Brain pericyte (primary cell): Measurements from ENCODE around the gene SNX9.

Experiments used
- DNase-seq: peaks from one replicate; pipeline ENCODE4 v3.0.0-alpha.2; 2012; ENCODE audit warnings: low read depth, low spot score

SNX9 gene

DNA sequence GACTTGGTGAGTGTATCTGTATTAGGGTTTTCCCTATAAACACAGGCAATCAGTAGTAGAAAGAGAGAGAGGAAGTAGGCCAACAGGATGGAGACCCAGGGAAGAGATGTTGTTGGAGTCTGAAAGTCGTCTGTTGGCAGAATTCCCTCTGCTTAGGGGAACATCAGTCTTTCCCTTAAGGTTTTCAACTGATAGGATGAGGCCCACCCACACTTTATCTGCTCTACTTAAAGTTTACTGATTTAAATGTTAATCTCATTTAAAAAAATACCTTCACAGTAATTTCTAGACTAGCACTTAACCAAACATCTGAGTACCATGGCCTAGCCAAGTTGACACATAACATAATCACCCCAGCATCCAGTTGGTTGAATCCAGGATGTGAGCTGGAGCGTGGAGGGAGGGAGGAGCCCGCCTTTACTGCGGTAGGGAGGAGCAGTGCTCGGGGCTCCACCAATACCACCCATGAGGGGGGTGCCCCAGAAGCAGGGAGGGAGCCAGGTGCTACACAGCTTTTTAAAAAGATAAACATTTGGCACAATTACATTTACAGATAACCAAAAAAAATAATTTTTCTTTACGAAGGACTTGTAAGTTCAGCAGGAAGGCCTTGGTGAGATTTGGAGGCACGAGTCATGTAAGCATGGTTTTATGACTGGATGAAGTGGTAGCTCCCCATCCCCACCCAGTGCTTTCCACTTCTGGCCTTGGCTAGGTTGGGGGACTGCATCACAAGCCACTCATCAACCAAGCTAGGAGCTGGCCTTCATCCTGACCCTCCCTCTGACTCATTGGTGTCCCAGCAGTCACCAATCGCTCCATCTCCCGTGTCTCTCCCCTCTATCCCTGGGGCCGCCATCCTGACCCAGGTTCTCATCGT, 18.4 kb upstream of the SNX9 start:
- DNase-seq = no peak

DNA sequence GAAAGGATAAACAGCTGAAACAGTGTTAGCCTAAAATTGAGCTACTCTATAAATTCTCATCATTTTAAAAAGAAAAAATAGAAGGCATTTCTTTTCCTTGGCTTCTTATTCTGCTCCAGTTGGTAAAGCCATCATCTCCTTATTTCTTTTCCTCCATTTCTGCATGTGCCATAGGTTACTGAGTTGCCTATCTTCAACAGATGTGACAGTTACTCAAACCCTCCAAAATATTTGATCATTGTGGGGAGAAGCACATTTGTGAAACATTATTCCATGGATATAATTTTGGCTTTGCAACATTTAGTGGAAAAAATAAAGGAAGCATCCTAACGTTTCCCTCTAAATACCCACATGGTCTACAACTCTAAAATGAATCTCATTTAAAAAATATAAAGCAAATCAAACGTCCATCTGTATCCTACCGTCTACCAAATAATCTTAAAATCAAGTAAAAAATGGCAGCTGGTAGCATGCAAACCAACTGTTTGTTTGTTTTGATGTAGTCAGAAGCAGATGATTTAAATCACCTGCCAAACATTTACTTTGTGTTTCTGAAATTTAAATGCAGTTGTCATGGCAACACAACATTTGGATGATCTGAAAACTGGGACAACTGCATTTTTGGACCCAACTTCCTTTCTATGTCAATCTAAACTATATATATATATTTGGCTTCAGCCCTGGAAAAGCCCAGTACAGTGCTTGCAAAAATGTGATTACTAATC, 16.8 kb upstream of the SNX9 start:
- no peak for DNase-seq

DNA sequence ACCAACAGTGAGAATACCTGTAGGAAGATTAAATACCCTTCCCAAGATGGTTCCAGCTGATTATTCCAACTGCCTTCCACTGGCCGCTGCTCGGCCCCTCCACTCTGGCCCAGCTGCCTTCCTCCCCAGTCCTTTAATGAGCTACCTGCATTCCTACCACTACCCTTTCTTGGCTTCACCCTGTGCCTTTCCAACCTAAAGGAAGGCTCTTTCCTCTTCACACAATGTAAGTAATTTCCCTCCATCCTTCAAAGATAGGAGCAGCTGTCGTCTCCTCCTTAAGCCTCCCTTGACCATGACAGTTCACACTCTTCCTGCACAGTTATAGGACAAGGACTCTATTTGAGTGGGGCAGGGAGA, 16.2 kb upstream of the SNX9 start:
- DNase-seq = no peak

DNA sequence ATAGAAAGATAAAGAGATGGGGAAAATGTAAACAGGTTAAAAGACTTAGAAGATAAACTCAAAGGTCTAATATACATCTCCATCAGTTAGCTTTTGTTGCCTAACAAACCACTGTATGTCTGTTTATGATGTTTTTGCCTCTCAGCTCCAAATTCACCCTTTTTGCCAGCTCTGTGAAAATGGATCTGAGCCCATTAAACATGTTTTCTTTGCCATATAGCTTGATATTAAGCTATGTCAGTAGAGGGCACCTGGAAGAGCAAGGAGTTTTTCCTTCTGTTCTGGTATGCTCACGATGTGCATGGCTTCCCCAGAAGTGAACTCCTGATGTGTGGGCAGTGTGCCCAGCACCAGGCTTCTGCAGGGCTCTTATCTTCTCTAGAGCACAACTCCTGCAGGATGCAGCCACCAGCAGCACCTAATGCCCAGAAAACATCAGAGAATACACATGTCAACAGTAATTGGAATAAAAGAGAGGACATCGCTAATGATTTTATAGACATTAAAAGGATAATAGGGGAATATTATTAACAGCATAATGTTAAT, 14.6 kb upstream of the SNX9 start:
- DNase-seq = no peak

DNA sequence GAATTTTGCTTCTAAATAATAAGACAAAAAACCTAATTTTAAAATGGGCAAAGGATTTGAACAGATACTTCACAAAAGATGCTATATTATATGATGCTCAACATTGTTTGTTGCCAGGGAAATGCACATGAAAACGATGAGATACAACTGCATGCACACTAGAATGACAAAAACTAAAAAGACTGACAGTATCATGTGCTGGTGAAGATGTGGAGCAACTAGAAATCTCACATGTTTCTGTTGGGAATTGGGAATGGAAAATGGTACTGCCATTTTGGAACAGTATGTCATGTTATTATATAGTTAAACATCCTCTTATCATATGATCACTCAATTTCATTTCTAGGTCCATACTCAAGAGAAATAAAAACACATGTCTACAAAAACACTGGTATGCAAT, 13.4 kb upstream of the SNX9 start:
- no peak for DNase-seq

DNA sequence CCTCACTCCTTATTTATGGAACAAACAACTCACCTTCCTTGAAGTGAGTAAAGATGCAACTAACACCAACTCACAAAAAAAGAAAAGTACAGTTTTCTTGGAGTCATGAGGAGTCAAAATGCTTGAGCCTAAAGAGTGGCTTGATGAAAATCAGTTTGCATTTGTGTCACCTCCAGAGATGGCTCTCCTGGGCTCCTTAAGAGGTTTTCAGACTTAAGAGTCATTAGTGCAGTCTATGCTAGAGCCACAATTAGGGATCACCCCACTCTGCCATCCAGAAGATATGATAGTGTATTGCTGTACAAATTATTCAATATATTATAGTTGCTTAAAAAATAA, 11.9 kb upstream of the SNX9 start:
- DNase-seq = no peak

DNA sequence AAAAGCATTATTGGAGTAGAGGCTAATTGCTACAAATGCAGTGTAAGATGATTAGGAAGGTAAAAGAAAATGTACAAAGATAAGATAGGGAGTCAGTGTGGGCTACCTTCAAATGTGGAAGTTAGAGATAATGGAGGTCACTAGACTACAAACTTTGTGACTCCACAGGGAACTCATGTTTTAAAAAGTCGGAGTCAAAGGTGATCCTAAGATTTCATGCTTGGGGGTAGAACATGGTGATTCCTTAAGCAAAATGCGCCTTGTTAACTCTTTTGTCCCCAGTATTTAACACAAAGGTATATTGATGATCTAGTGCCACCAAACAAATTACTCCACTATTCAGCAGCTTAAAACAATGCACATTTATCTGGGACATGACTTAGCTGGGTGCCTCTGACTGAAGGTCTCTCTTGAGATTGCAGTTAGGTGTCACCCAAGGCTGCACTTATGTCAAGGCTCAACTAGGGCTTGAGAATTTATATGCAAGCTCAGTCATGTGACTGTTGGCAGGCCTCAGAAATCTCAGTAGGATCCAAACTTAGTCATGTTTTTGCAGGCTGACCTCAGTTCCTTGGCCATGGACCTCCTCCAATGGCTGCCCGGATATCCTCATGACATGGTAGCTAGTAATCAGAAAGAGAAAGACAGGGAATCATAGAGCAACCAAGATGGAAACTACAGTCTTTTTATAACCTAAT, 11.4 kb upstream of the SNX9 start:
- no peak for DNase-seq

DNA sequence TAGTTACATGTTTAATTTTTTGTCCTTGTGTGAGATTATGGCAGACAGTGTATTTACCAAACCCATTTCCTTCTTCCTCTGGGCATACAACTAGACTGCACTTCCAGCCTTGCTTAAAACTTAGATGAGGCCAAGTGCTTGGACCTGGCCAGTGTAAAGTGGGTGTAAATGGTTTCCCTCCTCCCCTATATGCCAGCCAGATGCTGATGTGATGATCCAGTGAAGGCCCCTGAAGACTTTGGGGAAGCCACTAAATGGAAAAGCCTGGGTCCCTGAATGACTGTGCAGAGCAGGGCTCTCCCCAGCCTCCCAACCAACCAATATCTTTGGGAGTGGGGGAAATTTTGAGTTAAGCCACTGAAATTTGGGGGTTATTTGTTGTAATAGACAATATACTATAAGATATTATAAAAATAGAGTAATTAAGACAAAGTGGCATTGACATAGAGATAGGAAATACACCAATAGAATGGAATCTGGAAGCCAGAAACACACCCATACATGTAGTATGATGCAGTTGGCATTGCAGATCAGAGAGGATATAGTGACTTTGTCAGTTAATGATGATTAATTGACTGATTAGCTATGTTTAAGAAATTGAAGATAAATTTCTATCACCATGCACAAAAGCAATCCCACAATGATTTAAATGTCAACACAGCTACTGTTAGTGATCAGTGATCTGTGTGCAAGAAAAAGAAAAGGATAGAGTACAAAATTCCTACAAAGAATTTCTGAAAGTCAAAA, 10.4 kb upstream of the SNX9 start:
- no peak for DNase-seq

DNA sequence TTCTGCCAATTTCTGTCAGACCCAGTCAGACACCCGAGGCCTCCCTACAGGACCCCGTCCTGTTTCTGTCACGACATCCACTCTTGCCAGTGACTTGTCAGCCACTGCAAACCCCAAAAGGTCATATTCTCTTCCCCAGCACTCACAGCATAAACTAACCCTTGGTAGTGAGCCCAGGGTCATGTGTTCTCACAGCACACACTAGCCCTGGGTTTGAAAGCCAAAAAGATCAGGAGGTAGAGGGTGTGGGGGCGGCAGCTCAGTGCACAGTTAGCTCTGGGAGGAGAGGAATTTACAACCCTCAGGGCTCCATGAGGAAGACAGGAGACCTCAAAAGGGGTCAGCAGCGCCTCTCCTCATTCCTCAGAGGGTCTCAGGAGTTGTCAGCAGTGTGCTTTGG, 9.9 kb upstream of the SNX9 start:
- DNase-seq = no peak

DNA sequence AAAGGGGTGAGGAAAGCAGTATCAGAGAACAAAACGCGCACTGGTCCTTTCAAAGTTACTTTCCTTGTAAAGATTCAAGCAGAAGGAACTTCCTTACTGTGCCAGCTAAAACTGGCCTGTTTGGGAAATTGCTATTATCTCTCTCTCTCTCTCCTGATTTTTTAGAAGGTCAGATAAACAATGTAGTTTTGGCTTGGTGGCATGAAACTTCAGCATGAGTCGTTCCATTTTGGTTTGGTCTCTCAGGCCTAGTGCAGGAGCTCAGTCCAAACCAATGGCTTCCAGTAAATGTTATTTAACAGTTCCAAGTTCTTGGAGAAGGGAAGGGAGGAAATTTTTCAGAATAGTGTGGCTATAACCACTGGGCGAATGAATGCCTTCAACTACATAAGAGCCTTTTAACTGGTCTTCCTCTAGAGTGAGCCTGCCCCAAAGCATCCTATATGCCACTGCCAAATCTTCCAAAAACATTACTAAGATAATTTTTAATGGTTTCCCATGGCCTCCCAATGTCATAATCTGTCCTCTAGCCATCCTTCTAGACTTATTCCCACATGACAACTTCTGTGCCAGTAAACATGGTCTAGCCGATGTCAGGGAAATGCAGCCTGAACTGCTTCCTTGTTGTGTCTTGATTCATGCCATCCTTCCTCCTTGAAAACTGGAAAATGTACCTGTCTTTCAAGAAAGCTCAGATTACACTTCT, 9.1 kb upstream of the SNX9 start:
- DNase-seq = no peak

DNA sequence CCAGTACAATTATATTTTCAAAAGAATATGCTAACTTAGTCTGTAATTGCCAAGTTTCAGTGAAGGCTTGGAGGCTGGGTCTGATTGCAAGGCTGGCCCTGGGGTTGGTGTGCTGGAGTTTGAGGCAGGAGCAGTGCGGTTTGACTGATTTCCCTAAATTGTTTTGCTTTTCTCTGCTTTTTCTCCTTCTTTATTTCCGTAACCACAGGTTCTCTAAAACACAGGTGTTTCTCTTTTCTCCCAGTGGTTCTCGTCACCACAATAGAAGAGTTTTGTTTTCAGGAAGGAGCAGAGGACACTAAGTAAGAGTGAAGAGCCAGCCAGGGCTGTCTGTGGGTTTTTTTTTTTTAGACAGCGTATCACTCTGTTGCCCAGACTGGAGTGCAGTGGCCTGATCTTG, 8.2 kb upstream of the SNX9 start:
- DNase-seq = no peak

DNA sequence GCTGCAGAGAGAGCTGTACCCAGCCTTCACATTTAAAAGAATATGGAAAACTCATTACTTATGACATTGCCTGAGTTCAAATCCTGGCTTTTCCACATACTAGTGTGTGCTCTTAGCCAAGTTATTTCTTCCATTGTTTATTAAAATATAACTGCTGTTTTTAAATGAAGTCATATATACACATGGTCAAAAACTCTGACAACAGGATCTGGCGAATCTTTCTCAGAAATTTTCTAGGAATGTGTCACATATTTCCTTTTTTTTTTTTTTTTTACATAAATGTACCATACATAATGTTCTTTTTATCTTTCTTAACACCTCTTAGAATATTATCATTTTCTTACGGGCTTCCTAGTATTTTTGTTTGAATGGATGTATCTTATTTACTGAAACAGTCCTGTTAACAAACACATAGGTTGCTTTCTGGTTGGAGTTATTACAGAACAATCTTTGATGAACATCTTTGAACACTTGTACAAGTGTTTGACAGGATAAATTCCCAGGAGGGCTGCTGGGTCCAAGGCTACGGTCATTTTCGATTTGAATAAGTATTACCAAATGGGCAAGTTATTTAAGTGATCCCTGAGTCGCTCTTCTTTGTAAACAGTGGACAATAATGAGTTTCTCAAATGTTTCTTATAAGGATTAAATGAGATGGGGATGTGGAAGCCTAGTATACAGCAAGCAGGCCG, 1.6 kb upstream of the SNX9 start:
- DNase-seq = no peak

DNA sequence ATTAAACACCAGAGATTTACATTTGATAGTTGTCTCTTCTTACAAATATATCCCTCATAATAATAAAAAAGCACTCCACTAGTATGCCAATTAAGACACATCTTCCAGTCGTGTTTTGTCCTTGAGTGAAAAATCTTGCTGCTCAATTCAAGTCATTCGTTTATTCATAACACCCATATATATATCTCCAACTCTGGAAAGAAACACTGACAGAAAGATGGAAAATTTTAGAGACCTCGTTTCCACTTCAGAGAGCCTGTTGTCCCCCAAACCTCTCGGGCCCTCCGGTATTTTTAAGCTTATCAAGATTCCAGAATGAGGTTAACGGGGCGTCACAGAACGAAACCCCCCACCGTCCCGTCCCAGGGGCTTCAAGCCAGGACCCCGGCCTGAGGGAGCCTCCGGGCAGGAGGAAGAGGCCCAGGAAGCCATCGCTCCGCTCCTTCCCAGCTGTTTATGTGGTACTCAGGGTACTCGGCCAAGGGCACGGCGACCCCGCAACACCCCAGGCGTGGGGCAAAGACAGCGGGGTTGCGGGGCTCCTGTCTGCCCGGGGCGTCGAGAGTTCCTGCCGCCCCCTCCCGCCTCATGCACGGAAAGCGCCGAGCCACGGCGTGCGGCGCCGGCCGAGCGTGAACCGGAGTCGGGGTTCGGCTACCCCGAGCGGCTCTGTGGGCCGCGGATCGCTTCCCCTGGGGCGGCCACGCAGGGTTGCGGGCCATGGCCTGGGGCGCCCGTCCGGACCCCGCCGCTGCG, 623 bp upstream of the SNX9 start:
- DNase-seq = no peak

DNA sequence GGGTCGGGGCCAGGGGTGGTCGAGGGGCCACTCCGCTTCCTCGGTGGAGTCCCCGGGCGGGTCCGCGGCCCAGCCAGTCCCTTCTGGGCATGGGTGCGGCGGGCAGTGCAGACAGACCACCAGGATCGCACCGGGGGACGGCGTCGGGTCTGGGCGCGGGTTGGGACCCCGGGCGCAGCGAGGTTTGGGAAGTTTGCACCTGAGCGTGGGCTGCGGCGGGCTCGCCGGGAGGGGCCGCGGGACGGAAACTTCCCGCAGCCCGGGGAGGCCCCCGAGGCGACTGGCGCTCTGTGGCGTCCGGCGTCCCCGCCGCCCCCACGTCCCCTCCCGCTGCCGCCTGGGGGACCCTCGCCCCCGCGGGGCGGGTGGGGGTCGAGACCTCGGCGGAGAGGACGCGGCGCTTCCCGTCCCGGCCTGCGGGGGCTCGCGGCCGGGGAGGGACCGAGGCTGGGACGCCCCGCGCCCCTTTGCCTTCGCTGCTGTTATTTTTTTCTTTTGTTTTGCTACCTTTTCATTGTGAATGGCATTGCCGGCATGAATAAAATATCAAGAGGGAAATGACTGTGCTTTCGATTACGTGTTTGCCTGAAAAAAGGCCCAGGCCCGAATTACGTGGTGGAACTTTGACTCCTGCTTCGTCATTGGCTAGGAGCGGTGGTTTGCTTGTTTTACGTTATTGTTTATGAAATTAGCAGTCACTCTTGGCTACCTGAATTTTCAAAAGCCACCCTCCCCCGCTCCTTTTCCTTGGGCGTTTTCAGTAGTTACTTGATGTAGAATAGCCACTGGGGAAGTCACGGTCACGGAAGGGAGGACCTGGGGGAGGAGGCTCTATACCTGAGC, 703 bp downstream of the SNX9 start:
- DNase-seq = no peak

DNA sequence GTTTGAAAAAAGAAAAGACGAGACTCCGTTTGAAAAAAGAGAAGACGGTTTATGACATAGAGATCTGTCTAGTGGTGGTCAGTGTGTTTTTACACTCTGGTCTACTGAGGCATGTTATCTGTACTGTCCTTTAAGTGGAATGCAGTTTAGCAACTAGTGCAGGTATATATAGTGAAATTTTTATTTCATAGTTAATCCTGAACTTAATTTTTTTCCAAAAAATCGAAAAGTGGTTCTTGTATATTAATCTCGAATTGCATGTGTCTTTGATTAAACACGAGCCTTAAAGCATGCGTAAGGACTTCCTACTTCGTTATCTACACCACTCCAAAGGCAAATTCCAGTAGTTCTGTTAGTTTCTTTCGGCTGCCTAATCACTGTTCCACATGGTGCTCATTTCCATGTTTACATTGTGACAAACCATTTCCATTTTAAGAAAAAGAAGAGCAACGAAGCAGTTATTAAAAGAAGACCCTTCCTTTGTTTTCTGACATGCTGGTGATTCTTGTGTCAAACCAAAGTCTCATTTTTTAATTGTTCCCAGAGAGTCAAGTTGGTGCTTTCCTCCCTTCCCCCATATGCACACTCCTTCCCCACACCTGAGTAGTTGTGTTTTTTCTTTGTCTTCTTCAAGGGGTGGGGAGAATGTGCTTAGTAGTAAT, 2.3 kb downstream of the SNX9 start:
- no peak for DNase-seq

DNA sequence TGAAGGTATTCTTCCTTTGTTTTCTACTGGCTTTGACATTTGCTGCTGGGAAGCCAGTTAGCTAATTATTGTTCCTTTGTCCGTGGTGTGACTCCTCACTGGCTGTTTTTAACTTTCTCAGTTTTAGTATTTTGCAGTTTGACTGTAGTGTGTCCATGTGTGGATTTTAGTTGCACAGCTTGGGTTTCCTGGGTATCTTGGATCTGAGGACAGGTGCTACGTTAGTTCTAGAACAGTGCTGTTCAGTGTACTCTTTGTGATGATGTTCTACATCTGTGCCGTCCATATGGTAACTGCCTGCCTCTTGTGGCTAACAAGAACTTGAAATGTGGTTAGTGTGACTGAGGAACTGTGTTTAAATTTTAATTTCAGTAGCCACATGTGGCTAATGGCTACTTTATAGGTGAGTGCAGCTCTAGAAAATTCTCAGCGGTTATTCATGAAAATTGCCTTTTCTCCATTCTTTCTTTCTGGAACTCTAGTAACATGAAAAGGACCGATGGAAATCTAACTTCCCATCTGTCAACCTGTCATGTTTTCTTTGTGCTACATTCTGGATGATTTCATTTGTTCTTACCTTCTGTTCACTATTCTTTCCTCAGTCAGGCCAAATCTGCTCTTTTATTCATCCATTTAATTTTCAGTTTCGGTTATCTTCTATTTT, 7.4 kb downstream of the SNX9 start:
- no peak for DNase-seq

DNA sequence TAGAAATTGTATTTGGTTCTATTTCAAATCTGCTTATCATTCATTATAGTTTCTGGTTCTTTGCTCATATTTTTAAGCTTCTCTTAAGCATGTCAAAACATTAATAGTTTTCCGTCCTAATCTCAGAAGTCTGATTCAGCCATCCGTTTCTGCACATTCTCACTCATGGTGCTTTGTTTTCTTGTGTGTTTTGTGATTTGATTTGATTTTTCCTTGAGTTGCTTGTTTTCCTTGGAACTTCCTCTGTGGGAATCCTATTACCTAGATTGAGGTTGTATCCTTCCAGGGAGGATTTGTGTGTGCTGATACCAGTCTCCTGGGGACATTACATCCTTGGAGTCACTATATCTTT, 7.9 kb downstream of the SNX9 start:
- DNase-seq = no peak
